ENCODE results near the gene CHCT1.
"Not testable (repeated sequence)": the region's sequence is repeated elsewhere in the genome, so short reads cannot be mapped to it uniquely, and the experiment has no call there.

Gene CHCT1

DNA sequence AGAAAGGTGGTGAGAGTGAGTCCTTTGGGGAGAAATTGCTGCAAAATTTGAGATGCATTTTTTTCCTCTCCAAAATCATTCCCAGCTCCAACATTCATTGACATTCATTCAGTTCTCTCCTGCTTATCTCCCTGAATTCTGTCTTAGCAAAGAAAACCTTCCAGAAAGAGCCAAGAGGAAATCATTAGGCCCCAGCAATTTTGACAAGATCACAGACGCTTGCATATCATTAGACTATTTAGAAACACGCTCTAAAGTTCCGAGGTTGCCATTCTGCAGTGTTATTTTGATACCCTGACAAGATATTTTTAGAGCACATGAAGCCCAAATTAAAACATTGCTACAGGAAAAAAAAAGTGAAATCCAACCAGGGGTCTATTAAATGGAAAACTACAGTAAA lies 9.6 kb upstream of the CHCT1 start:
- no peaks in the 10 kb centered on the region for H3F3A ChIP-seq (ENCODE audit: control insufficient read depth, insufficient read depth)

GRCh38 chr17:60415146-60415545 lies 7.1 kb upstream of the CHCT1 start:
- no peaks in the 10 kb centered on the region for H3K4me1 ChIP-seq (ENCODE audit: control insufficient read depth, low read length)
- H3K79me2 ChIP-seq (ENCODE audit: control insufficient read depth, low read length) = no peaks in the 10 kb centered on the region
- no peaks in the 10 kb centered on the region for H3K9me3 ChIP-seq (ENCODE audit: control insufficient read depth, insufficient read depth, low read length)
- H3K27me3 ChIP-seq (ENCODE audit: control insufficient read depth, low read length) = no peaks in the 10 kb centered on the region
- H3K27ac ChIP-seq (ENCODE audit: low read depth, low read length) = no peak overlapping the region
- no peaks in the 10 kb centered on the region for H3K9me2 ChIP-seq (replicated peaks; ENCODE audit: control insufficient read depth, low read length)
- TF ChIP-seq, protein P1, sequence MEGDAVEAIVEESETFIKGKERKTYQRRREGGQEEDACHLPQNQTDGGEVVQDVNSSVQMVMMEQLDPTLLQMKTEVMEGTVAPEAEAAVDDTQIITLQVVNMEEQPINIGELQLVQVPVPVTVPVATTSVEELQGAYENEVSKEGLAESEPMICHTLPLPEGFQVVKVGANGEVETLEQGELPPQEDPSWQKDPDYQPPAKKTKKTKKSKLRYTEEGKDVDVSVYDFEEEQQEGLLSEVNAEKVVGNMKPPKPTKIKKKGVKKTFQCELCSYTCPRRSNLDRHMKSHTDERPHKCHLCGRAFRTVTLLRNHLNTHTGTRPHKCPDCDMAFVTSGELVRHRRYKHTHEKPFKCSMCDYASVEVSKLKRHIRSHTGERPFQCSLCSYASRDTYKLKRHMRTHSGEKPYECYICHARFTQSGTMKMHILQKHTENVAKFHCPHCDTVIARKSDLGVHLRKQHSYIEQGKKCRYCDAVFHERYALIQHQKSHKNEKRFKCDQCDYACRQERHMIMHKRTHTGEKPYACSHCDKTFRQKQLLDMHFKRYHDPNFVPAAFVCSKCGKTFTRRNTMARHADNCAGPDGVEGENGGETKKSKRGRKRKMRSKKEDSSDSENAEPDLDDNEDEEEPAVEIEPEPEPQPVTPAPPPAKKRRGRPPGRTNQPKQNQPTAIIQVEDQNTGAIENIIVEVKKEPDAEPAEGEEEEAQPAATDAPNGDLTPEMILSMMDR (IDR thresholded peaks at IDR 0.05; ENCODE audit: low read depth, low read length, poor library complexity, severe bottlenecking) = no peak
- TF ChIP-seq EZH2phosphoT487 (IDR thresholded peaks at IDR 0.05; ENCODE audit: borderline replicate concordance, low read length) = no peak
- H3K4me3 ChIP-seq (ENCODE audit: low read length) = no peak overlapping the region
- H3F3A ChIP-seq (ENCODE audit: control insufficient read depth, insufficient read depth) = no peaks in the 10 kb centered on the region
- no peaks in the 10 kb centered on the region for H3K36me3 ChIP-seq (ENCODE audit: control insufficient read depth, low read length)
- no peak overlapping the region for H3K4me2 ChIP-seq (ENCODE audit: low read length)
- H4K20me1 ChIP-seq (ENCODE audit: control insufficient read depth, insufficient read depth, low read depth, low read length) = no peaks in the 10 kb centered on the region

More for the DNA sequence above, 9.6 kb upstream of the CHCT1 start:
- Histone ChIP-seq H3K27ac (ENCODE audit: low read depth, low read length) (no peak overlapping the region), H3K4me2 (ENCODE audit: low read length) (no peak overlapping the region), H3K4me3 (ENCODE audit: low read length) (no peak overlapping the region), H3K9me2 (replicated peaks; ENCODE audit: control insufficient read depth, low read length) (no peaks in the 10 kb centered on the region), H3K4me1 (ENCODE audit: control insufficient read depth, low read length) (no peaks in the 10 kb centered on the region), H4K20me1 (ENCODE audit: control insufficient read depth, insufficient read depth, low read depth, low read length) (no peaks in the 10 kb centered on the region), H3K9me3 (ENCODE audit: control insufficient read depth, insufficient read depth, low read length) (no peaks in the 10 kb centered on the region), H3K27me3 (ENCODE audit: control insufficient read depth, low read length) (no peaks in the 10 kb centered on the region), H3K36me3 (ENCODE audit: control insufficient read depth, low read length) (no peaks in the 10 kb centered on the region), H3K79me2 (ENCODE audit: control insufficient read depth, low read length) (no peaks in the 10 kb centered on the region)
- TF ChIP-seq, protein P1 (IDR thresholded peaks at IDR 0.05; ENCODE audit: low read depth, low read length, poor library complexity, severe bottlenecking) = no peak

DNA sequence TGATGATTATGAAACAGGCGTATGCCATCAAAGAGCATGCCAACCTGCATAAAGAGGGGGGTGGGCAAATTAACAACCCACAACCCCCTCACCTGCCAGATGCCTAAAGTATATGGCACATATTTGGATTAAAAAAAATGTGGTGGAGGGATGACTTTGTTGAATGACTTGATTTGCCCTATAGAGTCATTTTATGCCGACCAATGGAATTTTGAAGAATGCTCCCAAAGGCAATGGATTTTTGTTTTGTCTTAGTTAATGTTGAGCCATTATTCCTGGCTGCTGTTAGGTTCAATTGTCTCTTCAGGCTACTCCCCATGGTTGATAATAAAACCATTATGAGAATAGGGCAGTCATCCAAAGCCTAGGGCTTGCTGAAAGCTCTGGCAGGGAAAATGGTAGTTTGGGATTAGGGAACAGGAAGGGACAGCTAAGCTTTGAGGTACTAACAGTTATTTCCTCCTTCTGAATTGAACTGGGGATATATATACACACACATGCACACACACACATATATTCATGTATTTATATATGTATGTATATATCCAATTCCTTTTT lies 5.8 kb upstream of the CHCT1 start:
- no peaks in the 10 kb centered on the region for H3K36me3 ChIP-seq (ENCODE audit: control insufficient read depth, low read length)
- H4K20me1 ChIP-seq (ENCODE audit: control insufficient read depth, insufficient read depth, low read depth, low read length) = no peaks in the 10 kb centered on the region
- no peak for TF ChIP-seq EZH2phosphoT487 (IDR thresholded peaks at IDR 0.05; ENCODE audit: borderline replicate concordance, low read length)
- TF ChIP-seq, protein P1 (IDR thresholded peaks at IDR 0.05; ENCODE audit: low read depth, low read length, poor library complexity, severe bottlenecking) = no peak
- H3K27me3 ChIP-seq (ENCODE audit: control insufficient read depth, low read length) = no peaks in the 10 kb centered on the region
- H3K4me2 ChIP-seq (ENCODE audit: low read length) = no peak overlapping the region
- no peaks in the 10 kb centered on the region for H3F3A ChIP-seq (ENCODE audit: control insufficient read depth, insufficient read depth)
- H3K9me3 ChIP-seq (ENCODE audit: control insufficient read depth, insufficient read depth, low read length) = no peaks in the 10 kb centered on the region
- H3K27ac ChIP-seq (ENCODE audit: low read depth, low read length) = no peak overlapping the region
- H3K4me1 ChIP-seq (ENCODE audit: control insufficient read depth, low read length) = peaks cover 3% of the 10 kb centered on the region
- H3K4me3 ChIP-seq (ENCODE audit: low read length) = no peak overlapping the region
- H3K9me2 ChIP-seq (replicated peaks; ENCODE audit: control insufficient read depth, low read length) = no peaks in the 10 kb centered on the region
- H3K79me2 ChIP-seq (ENCODE audit: control insufficient read depth, low read length) = no peaks in the 10 kb centered on the region

GRCh38 chr17:60419003-60419402 lies 3.3 kb upstream of the CHCT1 start:
- not testable (repeated sequence) for H3K36me3 ChIP-seq (ENCODE audit: control insufficient read depth, low read length); H3K79me2 ChIP-seq (ENCODE audit: control insufficient read depth, low read length); H3K4me2 ChIP-seq (ENCODE audit: low read length); H3F3A ChIP-seq (ENCODE audit: control insufficient read depth, insufficient read depth); H3K9me2 ChIP-seq (replicated peaks; ENCODE audit: control insufficient read depth, low read length); H3K9me3 ChIP-seq (ENCODE audit: control insufficient read depth, insufficient read depth, low read length); H4K20me1 ChIP-seq (ENCODE audit: control insufficient read depth, insufficient read depth, low read depth, low read length); H3K4me3 ChIP-seq (ENCODE audit: low read length); H3K4me1 ChIP-seq (ENCODE audit: control insufficient read depth, low read length); H3K27ac ChIP-seq (ENCODE audit: low read depth, low read length); H3K27me3 ChIP-seq (ENCODE audit: control insufficient read depth, low read length)

DNA sequence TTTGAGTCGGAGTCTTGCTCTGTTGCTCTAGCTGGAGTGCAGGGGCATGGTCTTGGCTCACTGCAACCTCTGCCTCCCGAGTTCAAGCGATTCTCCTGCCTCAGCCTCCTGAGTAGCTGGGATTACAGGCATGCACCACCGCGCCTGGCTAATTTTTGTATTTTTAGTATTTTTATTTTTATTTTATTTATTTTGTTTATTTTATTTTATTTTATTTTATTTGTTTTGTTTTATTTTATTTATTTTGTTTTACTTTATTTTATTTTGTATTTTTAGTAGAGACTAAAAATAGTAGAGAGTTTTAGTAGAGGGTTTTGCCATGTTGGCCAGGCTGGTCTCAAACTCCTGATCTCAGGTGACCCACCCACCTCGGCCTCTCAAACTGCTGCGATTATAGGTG lies 2.4 kb upstream of the CHCT1 start:
- H3K9me3 ChIP-seq (ENCODE audit: control insufficient read depth, insufficient read depth, low read length); H3K27ac ChIP-seq (ENCODE audit: low read depth, low read length); H3K9me2 ChIP-seq (replicated peaks; ENCODE audit: control insufficient read depth, low read length); H4K20me1 ChIP-seq (ENCODE audit: control insufficient read depth, insufficient read depth, low read depth, low read length); H3F3A ChIP-seq (ENCODE audit: control insufficient read depth, insufficient read depth); H3K79me2 ChIP-seq (ENCODE audit: control insufficient read depth, low read length); H3K27me3 ChIP-seq (ENCODE audit: control insufficient read depth, low read length); H3K4me1 ChIP-seq (ENCODE audit: control insufficient read depth, low read length); H3K4me2 ChIP-seq (ENCODE audit: low read length); H3K4me3 ChIP-seq (ENCODE audit: low read length); H3K36me3 ChIP-seq (ENCODE audit: control insufficient read depth, low read length): not testable (repeated sequence)
